Ovary (tissue), 9 donors: Measurements from ENCODE around the gene TOMM22. TPM values are rescaled to one million over a fixed set of nuclear protein-coding genes. Genes with fewer than 3 reads are reported as not detected.

Experiments
- DNase-seq, 5 donors: peaks; one replicate each; pipeline ENCODE4 v3.0.0-alpha.2; 2019 to 2020
- H3K27ac ChIP-seq, 2 donors: fragments of 200-600 bp; one replicate each; pipeline versions ENCODE4 v1.5.1 to v1.8.0; 2019 to 2022
- H3K27me3 ChIP-seq: fragments of 200-600 bp; one replicate; pipeline ENCODE4 v1.8.0; 2022
- H3K36me3 ChIP-seq: fragments of 200-600 bp; sonication (generic); one replicate; pipeline ENCODE4 v1.5.1; 2019
- H3K4me1 ChIP-seq: one replicate; pipeline ENCODE4 v1.8.1; 2013; ENCODE audit warnings: mild to moderate bottlenecking, moderate library complexity; ENCODE audit not compliant: insufficient read depth
- H3K4me3 ChIP-seq: fragments of 200-600 bp; sonication (generic); one replicate; pipeline ENCODE4 v1.5.1; 2017
- H3K9me3 ChIP-seq, 2 donors: fragments of 200-600 bp in 1 of 2; sonication (generic) in 1 of 2; one replicate each; pipeline versions ENCODE4 v1.5.1 to v1.8.1; 2013 to 2019; ENCODE audit warnings: mild to moderate bottlenecking in 1 of 2, moderate library complexity in 1 of 2
- EP300 ChIP-seq: sonication (generic); formaldehyde crosslinking; IDR thresholded peaks from one replicate; pipeline ENCODE4 v1.6.1; 2017; ENCODE audit warnings: antibody characterized with exemption
- POLR2A ChIP-seq: fragments of 450-650 bp; IDR thresholded peaks from one replicate; pipeline ENCODE4 v1.6.1; 2017; ENCODE audit warnings: antibody characterized with exemption, mild to moderate bottlenecking, moderate library complexity
- WGBS, 3 donors: extraction: QIAGEN DNeasy Blood & Tissue Kit in 1 of 3; methylation state at CpG; one replicate each; pipeline versions ENCODE4 v1.1.5 to v1.1.7; 2013 to 2017; 5-methylcytosine and 5-hydroxymethylcytosine counted together
- intact Hi-C, 4 donors: fragments of 100-400 bp; cut with DNase I; formaldehyde crosslinking; loops; one replicate each; pipeline versions ENCODE4 v1.11.0 to v1.15.1; 2022 to 2023
- polyA plus RNA-seq, 2 donors: library from polyadenylated mRNA; stranded (reverse); fragments of 200-250 nt in 1 of 2; fragments of 350-450 nt in 1 of 2; fragmentation: Illumina TruSeq in 1 of 2; extraction: RNeasy Lipid Tissue Mini Kit (QIAGEN cat#74804) in 1 of 2; gene quantifications; one replicate each; pipeline ENCODE4 v1.2.3, GENCODE V29; 2013 to 2014
- total RNA-seq, 7 donors: library from RNA; depleted of rRNA in 2 of 7; stranded (reverse); fragments of >200 nt in 2 of 7; fragmentation: NEBNext Ultra II Directional in 3 of 7; extraction: Animal tissue kit (Norgen Biotek cat#: 25700) in 3 of 7; gene quantifications; one replicate each; pipeline versions ENCODE4 v1.1.0 to v1.2.4, GENCODE V29; 2016 to 2023
- TF ChIP-seq, protein P1 (sequence below), 3 donors: fragments of 450-650 bp in 2 of 3; fragments of 200-600 bp in 1 of 3; IDR thresholded peaks; one replicate each; pipeline versions ENCODE4 v1.5.1 to v1.8.0; 2016 to 2022; ENCODE audit warnings: antibody characterized with exemption in 3 of 3, mild to moderate bottlenecking in 1 of 3
- donor health status: DM: no; HTN: no; CAD: no; lungs with moderate emphysema.
- donor health status: DM: no; HTN: no; CAD: no.
- donor health status: Bipolar disorder and iron deficiency.
- donor health status: DM: yes; HTN: yes; CAD: no.
- donor health status: DM: no; HTN: no; CAD: no.
- donor health status: DM: yes; HTN: yes; CAD: no.

TOMM22 gene
- total and polyA plus RNA-seq, 9 donors: 30.0 to 96.3 (median 57.7) TPM

DNA sequence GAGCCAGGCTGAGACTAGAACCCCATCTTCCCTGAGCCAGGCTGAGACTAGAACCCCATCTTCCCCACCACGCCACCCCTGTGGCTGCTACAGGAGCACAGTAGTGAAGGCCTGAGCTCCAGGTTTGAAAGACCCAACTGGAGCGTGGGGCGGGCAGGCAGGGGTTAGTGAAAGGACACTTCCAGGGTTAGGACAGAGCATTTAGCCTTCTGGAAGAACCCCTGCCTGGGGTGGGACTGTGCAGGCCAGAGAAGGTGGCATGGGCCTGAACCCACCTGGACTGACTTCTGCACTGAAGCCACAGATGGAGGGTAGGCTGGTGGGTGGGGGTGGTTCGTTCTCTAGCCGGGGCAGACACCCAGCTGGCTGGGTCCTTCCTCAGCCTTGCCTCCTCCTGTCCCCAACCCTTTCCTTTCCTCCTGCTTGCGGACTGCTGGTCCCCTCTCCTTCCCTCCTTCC is 50.0 kb downstream of the TOMM22 start:
- 72 to 80% (median 78%) methylated on average over 6 of the region's 6 CpGs for WGBS, 3 donors
- H3K4me3 ChIP-seq: no peak overlapping the region
- H3K27ac ChIP-seq: peak overlapping the region in 1 of 2 donors; percentile 71
- H3K4me1 ChIP-seq: peaks cover 20% of the 10 kb centered on the region
- H3K27me3 ChIP-seq: no peaks in the 10 kb centered on the region
- no peaks in the 10 kb centered on the region for H3K36me3 ChIP-seq
- peak in 2 of 5 donors; percentile 15 to 39 for DNase-seq
- TF ChIP-seq, protein P1, sequence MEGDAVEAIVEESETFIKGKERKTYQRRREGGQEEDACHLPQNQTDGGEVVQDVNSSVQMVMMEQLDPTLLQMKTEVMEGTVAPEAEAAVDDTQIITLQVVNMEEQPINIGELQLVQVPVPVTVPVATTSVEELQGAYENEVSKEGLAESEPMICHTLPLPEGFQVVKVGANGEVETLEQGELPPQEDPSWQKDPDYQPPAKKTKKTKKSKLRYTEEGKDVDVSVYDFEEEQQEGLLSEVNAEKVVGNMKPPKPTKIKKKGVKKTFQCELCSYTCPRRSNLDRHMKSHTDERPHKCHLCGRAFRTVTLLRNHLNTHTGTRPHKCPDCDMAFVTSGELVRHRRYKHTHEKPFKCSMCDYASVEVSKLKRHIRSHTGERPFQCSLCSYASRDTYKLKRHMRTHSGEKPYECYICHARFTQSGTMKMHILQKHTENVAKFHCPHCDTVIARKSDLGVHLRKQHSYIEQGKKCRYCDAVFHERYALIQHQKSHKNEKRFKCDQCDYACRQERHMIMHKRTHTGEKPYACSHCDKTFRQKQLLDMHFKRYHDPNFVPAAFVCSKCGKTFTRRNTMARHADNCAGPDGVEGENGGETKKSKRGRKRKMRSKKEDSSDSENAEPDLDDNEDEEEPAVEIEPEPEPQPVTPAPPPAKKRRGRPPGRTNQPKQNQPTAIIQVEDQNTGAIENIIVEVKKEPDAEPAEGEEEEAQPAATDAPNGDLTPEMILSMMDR (IDR thresholded peaks at IDR 0.05): no peak
- TF ChIP-seq POLR2A: no peak
- no peak for TF ChIP-seq EP300
- intact Hi-C loops: no loop called here
- no peaks in the 10 kb centered on the region for H3K9me3 ChIP-seq

- 40 to 51% (median 48%) methylated on average over 13 of the region's 13 CpGs for WGBS, 3 donors
- no peaks in the 10 kb centered on the region for H3K36me3 ChIP-seq
- intact Hi-C loops: no loop called here
- H3K9me3 ChIP-seq: no peaks in the 10 kb centered on the region
- no peak for TF ChIP-seq POLR2A
- TF ChIP-seq, protein P1 (IDR thresholded peaks at IDR 0.05): no peak
- TF ChIP-seq EP300: no peak
- peak in 2 of 5 donors; percentile 31 to 61 for DNase-seq
- H3K4me3 ChIP-seq: no peak overlapping the region
- H3K4me1 ChIP-seq: peaks cover 20% of the 10 kb centered on the region
- no peaks in the 10 kb centered on the region for H3K27me3 ChIP-seq
- H3K27ac ChIP-seq: peak overlapping the region; percentile 58 to 71
Measured at GRCh38 chr22:38732251-38732815, 50.6 kb downstream of the TOMM22 start.

DNA sequence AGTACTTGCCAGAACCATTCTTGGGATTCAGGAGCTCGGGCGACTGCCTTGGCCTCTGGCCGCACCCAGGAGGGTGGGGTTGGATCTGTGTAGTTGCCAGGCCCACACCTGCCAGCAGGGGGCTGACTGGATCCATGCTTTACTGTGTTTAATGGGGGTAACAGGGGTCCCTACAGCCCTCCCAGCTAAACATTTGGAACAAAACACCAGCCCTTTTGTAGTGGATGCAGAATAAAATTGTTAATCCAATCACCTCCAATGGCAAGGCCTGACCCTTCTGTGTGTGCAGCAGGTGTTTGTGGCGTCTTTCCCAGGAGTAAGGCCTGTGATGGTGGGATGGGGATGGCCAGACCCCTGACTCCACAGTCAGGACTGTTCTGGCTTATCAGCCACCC is 51.6 kb downstream of the TOMM22 start:
- peak; percentile 56 to 76 (median 68) for DNase-seq

DNA sequence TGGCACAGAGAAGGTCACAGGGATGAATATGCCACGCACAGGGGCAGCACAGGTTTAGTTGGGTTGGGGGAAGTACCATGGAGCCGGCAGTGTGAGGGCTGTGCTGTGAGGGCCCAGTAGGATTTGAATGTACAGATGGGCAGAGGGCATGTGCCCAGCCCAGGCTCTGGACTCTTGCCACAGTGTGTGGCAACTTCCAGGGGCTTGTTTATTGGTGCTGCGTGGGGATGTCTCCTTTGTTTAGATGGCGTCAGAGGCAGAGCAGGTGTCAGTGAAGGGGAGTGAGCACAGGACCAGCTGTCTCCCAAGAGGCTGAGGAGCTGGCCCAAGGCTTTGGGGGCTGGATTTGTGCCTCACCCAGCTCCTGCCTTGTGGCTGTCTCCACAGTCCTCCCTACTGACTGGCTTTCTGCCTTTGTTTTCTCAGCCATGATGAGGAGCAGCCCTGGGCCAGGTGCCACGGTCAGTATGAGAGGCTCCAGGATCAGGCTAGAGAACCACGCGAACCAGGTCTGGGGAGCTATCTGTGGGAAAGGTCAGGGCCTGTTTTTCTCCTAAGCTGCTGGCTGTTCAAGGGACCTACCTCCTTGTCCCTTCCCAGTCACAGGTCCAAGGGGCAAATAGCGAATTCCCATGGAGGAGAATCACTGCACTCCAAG is 52.1 kb downstream of the TOMM22 start:
- intact Hi-C loops: no loop called here
- peaks cover 20% of the 10 kb centered on the region for H3K4me1 ChIP-seq
- peak; percentile 73 to 87 (median 75) for DNase-seq
- no peaks in the 10 kb centered on the region for H3K9me3 ChIP-seq
- no peaks in the 10 kb centered on the region for H3K36me3 ChIP-seq
- H3K27ac ChIP-seq: peak overlapping the region; percentile 58 to 71
- no peak overlapping the region for H3K4me3 ChIP-seq
- H3K27me3 ChIP-seq: no peaks in the 10 kb centered on the region
- 29 to 33% (median 32%) methylated on average over 8 of the region's 8 CpGs for WGBS, 3 donors
- TF ChIP-seq POLR2A (no peak), EP300 (no peak)
- TF ChIP-seq, protein P1 (IDR thresholded peaks at IDR 0.05): no peak

More for the DNA sequence above, 51.6 kb downstream of the TOMM22 start:
- 37 to 45% (median 43%) methylated on average over 4 of the region's 4 CpGs for WGBS, 3 donors
- intact Hi-C loops: no loop called here
- H3K9me3 ChIP-seq: no peaks in the 10 kb centered on the region
- peaks cover 20% of the 10 kb centered on the region for H3K4me1 ChIP-seq
- no peak overlapping the region for H3K4me3 ChIP-seq
- TF ChIP-seq, protein P1 (IDR thresholded peaks at IDR 0.05): peak in 2 of 3 donors; percentile 52 to 64
- TF ChIP-seq POLR2A (no peak), EP300 (no peak)
- H3K27ac ChIP-seq: peak overlapping the region; percentile 58 to 71
- H3K27me3 ChIP-seq: no peaks in the 10 kb centered on the region
- no peaks in the 10 kb centered on the region for H3K36me3 ChIP-seq
